HL-60/S4 treated with phorbol 12-myristate 13-acetate at 8.2 ng/mL for 4 days and 3 days (cell line): ENCODE measurements around the gene CHMP1B.
"Not testable (repeated sequence)": the region's sequence is repeated elsewhere in the genome, so short reads cannot be mapped to it uniquely, and the experiment has no call there.

Experiments used
- in situ Hi-C: fragments of 300-500 bp; cut with MboI; formaldehyde crosslinking; loops from 2 replicates; pipeline ENCODE4 v1.15.0; 2022; ENCODE audit warnings: low sequenced_read_pairs

CHMP1B gene

GRCh38 chr18:11865071-11865470, 13.9 kb downstream of the CHMP1B start:
- in situ Hi-C loops: no loop called here

DNA sequence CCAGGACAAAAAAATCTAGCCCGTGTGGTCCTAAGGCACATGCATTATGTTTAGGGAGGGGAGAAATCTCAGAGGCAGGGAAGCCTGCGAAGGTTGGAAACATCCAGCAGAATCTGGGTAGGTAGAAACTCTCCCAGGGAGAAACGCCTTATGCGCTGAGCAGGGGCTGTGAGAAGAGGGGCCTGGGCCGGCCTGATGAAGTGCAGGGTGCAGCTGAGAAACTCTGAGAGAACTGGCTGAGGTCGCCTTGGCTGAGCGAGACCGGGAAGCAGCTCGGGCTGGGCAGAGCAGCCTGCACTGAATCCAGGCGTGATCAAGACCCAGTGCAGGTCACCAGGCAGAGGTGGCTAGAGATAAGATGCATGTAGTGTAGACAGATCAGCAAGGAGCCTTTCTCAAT, 15.1 kb downstream of the CHMP1B start:
- in situ Hi-C loops: no loop called here

DNA sequence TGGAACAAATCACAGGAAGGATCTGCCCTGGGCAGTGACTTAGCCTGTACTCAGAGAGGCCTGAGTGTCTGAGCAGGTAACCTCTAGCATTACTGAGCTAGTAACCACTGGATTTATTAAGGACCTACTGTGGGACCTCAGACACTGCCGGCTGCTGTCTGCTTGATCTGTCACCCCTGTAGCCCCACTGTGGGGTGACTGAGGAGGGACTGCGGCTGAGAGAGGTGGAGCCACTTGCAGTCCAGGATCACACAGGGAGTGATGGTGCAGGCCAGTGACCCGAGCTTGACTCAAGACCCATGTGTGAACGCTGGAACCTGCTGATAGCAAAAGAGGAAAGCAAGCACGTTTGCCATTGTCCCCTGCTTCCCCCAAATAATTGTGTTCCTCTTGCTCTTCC, 15.6 kb downstream of the CHMP1B start:
- in situ Hi-C loops: no loop called here

DNA sequence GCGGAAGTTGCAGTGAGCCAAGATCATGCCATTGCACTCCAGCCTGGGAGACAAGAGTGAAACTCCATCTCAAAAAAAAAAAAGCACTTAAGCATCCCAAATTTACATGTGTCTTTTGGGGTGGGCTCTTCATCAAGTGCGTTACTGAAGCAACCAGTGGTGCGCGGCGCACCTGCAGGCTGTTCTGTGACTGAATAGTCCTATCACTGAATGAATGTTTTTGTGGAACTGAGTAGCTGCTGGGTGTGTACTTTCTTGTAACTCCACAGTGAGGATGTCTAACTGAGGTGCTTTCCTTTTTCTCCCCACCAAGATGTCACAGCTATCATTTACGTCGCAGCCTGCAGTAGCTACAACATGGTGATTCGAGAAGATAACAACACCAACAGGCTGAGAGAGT, 17.0 kb downstream of the CHMP1B start:
- in situ Hi-C loops: no loop called here

GRCh38 chr18:11871501-11871900, 20.3 kb downstream of the CHMP1B start:
- in situ Hi-C loops: no loop called here

DNA sequence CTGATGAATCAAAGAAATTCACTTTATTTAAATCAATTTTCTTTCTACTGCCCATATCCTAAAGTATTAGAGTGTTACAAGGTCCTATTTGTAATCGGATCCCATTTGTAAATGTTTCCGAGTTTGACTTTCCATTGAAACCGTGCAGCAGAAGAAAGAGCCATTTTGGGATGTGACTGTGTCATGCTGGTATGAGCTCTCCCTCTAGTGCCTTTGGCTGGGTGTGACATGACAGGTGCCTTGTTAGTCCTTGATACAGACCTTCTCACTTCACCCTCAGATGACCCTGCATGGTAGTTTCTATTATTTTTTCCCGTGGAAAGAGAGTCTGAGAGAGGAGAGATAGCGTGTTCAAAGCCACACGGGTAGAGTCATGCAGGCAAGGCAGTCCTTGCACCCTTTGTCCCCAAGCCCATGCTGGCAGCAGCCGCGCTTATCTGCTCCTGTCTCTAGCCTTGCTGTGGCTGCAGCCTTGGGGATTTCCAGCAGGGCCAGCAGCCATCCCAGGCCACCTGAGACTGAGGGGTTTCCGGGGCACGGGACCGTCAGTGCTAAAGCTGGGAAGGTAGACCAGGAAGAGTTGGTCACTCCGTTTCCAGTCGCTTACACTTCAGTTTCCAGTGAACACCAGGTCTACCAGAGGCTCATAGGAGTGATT, 21.4 kb downstream of the CHMP1B start:
- in situ Hi-C loops: no loop called here

GRCh38 chr18:11873670-11874340, 22.6 kb downstream of the CHMP1B start:
- in situ Hi-C loops: no loop called here

- in situ Hi-C loops: no loop called here
These were observed 23.5 kb downstream of the CHMP1B start for GRCh38 chr18:11874676-11875075.

GRCh38 chr18:11877497-11878135, 26.4 kb downstream of the CHMP1B start:
- in situ Hi-C loops: no loop called here

- in situ Hi-C loops: no loop called here
These were observed 29.5 kb downstream of the CHMP1B start for GRCh38 chr18:11880586-11881304.

DNA sequence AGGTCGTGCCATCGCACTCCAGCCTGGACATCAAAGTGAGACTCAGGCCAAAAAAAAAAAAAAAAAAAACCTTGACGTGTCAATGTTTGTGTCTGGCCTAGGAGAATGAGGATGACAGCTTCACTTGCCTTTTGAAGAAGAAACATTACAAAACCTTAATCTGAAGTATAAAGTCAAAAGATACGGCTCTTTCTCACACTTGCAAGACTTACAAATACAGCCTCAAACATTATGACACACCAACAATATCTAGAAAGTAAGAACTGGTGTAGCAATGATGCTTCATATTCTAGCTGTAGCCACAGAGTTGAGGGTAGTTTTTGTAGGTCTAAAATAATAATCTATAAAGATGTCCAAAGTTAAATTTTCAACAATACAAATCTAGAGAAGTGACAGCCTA, 31.4 kb downstream of the CHMP1B start:
- in situ Hi-C loops: no loop called here

GRCh38 chr18:11883153-11883552, 31.9 kb downstream of the CHMP1B start:
- in situ Hi-C loops: no loop called here

DNA sequence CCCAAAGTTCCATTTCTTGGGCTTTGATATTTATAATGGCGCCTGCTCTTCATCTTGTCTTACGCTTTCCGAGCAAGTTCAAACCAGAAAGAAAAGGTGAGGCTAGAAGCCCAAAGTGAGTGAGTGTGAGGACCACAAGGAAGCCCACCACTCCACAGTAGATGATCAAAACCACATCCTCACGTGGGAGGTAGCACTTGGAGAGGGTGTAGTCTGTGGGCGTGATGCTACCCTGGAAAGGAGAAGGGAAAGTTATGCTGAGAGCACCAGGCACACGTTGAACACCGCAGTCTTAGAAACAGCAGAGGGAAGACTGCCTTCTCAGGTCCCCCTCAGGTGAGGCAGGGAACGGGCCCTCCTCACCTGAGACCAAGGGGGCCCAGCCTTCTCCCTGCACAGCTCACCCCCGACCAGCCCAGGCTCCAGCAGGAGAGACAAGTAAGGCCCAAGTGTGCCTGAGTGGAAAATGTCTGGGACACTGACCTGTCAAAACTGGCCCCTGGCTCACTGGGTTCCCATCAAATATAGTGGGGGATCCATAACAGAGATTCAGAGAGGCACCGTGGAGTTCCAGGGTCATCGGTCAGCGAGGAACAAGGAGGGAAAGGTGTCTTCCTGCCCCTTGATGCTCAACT, 33.3 kb downstream of the CHMP1B start:
- in situ Hi-C loops: no loop called here

- in situ Hi-C loops: no loop called here
These were observed 34.2 kb downstream of the CHMP1B start for GRCh38 chr18:11885278-11885947.

DNA sequence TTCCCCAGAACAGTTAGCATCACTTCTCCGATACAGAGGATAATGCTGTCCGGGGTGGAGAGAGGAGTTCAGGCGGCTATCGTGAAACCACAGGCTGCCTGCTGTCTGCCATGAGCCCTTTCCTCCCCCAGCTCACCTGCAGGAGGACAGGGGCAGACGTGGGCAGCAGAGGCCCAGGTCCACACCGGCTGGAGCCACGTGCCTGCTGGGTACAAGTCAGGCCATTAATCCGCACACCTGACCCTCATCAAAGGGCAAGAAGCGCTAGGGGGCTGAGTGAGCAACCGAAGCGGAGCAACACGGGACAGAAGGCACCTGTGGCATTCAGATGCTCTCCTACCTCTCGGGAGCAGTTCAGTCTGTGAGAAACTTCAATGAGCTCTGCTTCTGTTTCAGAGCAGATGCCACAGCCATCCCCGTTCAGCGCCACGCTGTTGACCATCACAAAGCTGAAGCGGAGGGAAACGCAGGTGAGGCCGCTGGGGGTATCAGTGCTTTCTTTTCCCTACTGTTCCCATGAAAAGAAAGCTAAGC, 35.4 kb downstream of the CHMP1B start:
- in situ Hi-C loops: no loop called here

DNA sequence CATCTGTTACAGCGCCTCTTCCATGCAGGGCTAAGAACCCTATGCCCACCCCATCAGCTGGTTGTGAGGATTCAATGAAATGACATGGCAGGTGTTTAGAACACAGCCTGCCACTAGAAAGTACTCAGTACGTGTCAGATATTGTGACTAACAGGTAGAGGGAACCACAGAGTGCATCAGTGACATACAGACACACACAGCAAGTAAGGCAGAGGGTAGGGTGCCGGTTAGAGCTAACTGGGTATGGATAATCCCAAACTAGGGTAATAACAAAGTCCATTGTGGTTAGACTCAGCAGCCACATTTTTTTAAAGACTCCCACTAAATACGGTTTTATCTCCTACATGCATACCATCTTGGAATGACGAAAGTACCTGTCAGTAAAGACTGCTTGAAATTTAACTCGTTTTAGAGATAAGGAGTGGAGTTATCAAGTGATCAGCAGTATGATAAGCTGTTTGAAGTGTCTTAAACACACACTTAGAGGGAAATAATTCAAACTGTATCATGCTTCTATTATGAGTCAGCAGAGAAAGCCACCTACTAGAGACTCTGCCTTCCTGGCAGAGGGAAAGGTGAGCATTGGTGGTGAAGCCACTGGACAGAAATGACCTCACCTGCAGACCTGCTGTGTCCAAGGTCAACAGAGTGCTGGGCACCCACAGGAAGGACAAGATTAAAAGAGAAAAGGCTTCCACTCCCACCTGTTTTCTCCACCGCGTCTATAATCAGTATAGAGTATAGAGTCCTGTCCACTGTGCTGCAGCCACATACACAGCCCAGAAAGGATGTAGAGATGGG, 36.3 kb downstream of the CHMP1B start:
- in situ Hi-C loops: no loop called here

DNA sequence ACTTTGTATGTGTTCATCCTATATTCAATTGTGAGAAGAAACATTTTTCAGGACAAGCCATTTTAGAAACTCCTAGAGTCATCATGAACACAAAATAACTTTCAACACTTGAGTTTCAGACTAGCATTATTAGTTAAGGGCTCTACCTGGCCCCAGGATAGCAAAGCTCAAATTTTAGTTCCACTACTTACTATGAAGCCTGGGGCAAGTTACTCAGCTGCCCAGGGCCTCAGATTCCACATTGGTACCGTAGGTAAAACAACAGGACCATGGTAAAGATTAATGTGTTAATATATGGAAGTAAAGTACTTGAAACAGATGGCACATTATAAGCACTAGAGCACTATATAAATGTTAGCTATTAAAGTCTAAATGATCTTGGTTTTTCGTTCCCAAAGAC, 37.5 kb downstream of the CHMP1B start:
- in situ Hi-C loops: no loop called here

DNA sequence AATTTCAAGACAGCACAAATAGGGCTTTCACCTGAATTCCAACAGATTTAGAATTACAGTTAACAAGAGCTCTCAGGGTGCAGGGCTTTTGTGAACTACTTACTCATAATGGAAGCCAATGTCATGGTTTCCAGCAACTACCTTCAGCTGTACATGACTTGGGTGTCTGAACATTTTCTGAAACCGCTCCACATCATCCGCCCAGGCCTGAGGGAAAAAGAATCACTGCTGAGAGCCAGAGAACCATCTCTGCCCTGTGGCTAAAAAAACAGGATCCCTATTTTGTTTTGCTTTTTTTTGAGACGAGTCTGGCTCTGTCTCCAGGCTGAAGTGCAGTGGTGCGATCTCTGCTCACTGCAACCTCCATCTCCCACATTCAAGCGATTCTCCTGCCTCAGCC, 38.1 kb downstream of the CHMP1B start:
- in situ Hi-C loops: no loop called here

- in situ Hi-C loops: no loop called here
These were observed 40.5 kb downstream of the CHMP1B start for GRCh38 chr18:11891737-11892136.

DNA sequence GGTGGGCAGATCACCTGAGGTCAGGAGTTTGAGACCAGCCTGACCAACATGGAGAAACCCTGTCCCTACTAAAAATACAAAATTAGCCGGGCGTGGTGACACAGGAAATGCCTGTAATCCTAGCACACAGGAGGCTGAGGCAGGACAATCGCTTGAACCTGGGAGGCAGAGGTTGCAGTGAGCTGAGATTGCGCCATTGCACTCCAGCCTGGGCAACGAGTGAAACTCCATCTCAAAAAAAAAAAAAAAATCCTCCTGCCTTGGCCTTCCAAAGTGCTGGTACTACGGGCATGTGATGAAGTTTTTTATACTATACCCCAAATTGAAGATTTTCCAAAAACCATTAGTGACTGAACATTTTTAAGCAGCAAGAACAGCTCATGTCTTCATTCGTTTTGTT, 41.2 kb downstream of the CHMP1B start:
- in situ Hi-C loops: not testable (repeated sequence)
